Pons (tissue), 1 donor: ENCODE data around the gene SPEM2.
"Not testable (repeated sequence)": the region's sequence is repeated elsewhere in the genome, so short reads cannot be mapped to it uniquely, and the experiment has no call there.

Experiments used
- DNase-seq: peaks from one replicate; pipeline ENCODE4 v3.0.0-alpha.2; 2016; ENCODE audit warnings: low spot score

The SPEM2 gene

DNA sequence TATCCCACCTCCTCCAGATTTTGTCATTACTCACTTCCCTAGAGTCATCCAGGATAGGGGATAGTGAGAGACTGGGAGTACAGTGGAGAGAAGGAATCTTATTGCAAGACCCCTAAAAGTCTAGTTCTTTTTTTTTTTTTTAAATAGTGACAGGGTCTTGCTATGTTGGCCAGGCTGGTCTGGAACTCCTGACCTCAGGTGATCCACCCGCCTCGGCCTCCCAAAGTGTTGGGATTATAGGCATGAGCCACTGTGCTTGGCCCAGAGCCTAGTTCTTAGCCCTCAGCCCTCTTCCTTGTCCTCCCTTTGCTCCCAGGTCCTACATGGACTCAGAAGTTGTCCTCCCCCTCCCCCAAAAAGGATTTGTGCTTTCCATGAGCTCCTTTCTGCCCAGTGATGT lies 16.7 kb downstream of the SPEM2 start:
- DNase-seq = no peak

DNA sequence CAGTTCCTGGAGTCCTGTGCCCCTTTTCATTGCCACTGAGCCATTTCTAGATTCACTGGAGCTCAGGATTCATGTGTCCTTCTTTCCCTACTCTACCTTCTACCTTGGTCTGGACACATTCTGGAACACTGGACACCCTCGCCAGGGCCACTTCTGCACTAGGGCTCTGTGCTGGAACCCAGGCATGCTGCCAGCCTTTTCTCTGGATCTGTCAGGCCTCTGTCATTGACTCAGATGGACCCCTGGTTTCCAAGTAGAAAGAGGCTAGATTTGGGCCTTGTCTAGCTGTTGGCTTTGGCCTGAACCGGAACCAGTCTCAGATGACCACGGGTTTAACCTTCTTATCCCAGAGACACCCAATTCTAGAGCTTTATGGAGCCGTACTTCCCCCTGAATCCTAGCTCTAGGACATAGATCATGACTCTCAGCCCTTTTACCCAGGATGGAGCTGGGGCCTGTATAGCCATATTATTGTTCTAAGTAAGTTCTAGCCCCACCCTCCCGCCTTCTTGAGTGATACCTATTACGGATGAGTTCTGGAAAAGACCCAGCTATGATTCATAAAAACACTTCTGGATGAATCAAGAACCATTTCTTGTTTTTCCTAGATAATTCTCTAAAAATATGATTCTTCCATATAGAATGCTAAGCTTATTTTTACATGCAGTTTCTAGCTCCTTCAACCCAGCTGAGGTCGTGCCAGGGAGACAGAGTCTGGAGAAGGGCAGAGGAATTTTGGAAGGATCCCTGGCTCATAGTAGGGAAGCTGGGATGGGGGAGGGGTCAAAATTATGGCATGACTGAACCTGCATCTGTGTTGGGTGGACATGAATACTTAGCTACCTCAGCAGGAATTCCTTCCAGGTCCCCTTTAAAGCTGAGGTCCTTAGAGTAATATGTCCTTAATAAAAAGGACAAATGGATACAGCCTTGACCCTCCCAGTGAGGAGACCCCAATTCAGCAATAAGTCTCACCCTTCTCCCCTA lies 18.4 kb downstream of the SPEM2 start:
- DNase-seq = no peak

DNA sequence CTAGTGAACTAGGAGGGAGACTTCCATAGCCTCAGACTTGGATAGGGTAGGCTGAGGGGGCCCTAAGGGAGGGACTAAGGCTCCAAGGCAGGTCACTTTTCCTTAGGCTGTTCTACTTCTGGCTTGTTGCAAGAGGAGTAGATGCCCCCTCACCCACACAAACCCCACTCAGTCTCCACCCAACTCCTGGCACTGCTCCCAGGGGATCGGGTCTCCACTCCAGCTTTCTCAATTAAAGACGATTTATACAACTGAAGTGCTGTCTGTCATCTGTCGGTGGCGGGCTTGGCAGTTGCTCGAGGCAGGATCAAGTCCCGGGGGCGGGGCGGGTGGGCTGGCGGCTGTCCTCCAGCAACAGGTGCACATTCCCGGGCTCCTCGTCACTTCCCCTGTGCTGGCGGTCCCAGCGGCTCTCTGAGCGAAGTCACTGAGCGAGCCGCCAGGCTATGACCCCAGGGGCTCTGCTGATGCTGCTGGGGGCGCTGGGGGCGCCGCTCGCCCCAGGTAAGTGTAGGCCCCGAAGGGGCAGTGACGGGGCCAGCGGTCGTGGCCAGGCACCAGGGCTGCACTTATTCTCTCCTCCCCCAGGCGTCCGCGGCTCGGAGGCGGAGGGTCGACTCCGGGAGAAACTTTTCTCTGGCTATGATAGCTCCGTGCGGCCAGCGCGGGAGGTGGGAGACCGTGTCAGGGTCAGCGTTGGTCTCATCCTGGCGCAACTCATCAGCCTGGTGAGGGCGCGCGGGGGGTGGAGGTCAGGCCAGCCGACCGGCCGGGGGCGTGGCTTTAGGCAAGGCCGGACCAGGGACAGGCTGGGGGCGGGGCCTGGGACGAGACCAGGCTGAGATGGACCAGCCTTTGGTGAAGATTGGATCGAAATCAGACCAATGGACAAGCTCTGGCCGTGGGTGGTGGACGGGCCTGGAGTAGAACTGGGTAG lies 19.5 kb downstream of the SPEM2 start, which contains the start of gene CHRNB1:
CHRNB1 (plus strand) TSS at position 380 of the 937 bp plus-strand sequence; CDS start at position 447, 67 bp downstream.
- peak; percentile 66 for DNase-seq

DNA sequence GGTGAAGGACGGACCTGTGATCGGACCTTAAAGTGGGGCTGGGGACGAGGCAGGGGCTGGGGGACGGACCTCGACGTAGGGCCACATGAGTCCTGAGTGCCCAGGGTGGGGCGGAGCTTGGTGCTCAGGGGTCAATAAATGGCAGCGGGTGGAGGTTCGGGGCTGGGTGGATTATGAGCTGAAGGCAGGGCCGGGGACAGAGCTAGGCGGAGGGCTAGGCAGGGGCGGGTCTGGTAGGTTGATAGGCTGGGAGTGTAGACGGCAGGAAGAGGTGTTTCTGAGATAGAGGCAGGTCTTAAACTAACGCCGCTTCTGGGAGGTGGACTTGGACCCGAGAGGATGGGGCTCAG lies 20.2 kb downstream of the SPEM2 start:
- no peak for DNase-seq

DNA sequence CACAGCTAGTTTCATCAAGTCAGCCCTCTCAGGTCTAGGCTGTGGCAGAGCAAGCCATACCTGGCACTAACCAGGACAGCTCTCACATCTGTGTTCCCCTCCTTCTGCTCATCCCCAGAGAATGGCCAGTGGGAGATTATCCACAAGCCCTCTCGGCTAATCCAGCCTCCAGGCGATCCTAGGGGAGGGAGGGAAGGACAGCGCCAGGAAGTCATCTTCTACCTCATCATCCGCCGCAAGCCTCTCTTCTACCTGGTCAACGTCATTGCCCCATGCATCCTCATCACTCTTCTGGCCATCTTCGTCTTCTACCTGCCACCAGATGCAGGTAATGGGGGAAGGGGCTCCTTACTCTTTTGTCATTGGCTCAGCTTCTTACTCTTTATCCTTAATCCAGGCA lies 23.0 kb downstream of the SPEM2 start:
- DNase-seq = no peak

DNA sequence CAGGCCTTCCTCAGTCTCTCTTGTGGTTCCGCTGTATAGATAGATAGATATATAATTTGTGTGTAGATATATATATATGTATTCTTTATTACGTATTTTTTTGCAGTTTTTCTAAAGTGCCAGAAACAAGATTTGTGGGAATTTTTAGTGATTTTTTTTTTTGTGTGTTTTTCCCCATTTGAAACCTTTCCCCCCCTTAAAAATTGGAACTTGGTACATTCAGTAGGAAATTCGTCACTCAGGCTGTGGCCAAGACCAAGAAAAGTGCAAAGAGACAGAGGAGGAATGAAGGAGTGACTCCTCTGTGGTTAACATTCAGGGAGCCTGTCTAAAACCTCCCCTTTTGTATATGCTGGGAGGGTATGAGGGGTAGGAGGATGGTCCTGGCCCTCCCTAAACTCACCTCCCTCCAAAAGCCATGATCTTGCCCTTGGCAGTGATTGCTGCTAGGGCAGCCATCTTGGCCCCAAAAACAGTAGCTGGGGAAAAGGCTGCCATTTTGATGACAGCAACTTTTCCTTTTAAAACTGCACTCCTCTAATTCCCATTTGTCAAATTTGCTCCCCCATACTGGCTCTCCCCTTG lies 34.6 kb downstream of the SPEM2 start:
- no peak for DNase-seq

DNA sequence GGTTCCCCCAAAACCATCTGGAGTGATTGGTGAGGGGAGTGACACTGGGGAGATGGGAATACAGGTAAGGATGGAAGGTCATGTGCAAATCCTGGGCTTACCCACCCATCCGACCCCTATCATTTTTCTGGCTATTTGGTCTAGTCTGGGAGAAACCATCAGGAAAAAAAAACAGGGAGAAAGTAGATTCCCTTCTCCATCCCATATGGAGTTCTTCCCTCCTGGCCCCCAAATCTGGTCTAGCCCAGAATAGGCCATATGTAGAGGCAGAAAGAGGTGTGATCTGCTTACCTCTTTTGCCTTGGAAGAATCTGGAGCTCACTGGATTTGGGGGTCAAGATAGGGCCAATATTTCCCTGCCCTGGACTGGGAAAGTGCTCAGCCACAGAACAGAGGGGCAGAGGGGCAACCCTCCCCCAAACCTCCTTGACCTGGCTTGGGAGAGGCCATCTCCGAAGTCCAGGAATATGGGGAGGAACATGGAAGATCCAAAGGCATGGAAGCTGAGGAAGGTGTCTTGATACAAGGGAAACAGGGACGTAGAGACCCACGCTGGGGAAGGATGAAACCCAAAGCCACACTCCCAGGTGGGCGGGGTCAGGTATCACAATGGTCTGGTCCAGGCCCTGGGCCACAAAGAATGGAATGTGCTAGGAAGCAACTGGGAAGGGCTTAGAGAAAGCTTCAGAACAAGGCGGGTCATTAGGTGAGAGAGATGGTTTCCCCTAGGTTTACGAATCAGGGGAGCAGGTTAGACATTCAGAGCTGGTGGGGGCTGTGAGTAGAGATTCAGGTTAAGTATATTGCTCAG lies 35.6 kb downstream of the SPEM2 start:
- DNase-seq = no peak

DNA sequence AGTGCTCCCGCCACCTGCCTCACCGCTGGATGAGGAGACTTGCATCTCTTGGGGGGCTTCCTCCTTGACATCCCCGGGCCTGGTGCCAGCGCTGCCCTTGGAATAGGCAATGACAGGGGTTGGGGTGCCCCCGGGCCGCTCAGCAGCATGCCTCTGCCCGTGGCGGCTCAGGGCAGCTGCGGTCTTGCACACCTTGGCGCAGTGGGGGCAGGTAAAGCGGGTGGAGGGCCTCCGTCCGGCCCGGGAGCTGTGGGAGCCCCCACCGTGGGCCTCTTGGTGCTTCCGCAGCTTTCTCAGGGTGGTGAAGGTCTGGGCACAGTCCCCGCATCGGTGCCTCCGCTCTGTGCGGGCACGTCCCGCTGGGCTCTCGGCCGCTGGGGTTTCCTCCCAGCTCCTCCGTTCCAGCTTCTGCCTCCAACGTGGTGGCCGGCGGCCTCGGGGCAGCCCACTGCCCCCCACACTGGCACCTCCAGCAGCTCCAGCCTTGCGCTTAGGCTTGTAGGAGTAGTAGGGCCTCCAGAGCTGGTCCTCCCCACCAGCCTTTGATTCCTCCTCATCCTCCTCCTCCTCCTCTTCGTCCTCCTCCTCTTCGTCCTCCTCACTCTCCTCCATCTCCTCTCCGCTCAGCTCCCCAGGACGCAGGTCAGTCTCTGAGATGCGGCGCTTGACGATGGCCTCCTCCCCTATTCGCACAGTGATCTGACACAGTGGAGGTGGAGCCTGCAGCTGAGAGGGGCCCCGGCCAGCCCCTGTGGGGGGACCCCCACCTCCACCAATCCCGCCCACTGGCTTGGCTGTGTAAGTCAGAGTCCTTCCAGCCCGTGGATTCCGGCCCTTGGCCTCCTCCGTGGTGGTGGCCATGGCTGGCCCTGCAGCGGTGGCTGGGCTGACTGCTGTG lies 37.3 kb downstream of the SPEM2 start:
- no peak for DNase-seq

DNA sequence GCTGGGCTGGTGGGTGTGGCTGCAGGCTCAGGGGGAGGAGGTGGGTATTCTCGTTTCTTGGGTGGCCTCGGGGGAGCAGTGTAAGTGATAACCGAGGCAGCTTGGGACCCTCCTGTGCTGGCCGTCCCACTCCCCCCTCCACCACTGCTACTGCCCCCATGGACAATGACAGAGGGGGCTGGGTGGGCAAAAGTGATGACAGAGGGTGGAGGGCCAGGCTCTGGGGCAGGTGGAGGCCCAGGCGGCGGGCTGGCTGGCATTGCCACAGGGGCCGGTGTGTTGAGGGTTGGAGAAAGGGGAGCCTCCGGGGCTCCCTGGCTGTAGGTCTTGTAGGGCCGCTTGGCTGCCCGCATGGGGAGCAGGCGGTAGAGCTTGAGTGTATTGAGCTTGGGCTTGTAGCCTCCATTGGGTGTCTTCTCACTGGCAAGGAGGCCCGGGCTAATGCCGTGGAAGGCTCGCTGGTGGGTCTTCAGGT lies 38.0 kb downstream of the SPEM2 start:
- DNase-seq = no peak

DNA sequence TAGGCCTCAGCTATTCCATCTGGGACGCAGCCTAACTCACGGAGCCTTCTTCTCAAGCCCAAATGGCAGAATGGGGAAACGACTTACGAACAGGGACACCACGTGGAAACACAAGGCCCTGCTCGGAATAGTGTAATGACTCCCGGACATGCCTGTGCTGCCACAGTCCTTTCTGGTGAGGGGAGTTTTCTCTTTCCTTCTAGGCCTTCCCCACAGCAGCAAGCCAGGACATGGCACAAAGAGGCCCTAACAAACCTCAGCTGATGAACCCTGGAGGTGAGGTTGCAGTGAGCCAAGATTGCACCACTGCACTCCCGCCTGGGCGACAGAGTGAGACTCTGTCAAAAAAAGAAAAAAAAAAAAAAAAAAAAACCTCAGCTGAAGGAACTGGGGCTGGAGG lies 38.7 kb downstream of the SPEM2 start:
- DNase-seq = no peak

DNA sequence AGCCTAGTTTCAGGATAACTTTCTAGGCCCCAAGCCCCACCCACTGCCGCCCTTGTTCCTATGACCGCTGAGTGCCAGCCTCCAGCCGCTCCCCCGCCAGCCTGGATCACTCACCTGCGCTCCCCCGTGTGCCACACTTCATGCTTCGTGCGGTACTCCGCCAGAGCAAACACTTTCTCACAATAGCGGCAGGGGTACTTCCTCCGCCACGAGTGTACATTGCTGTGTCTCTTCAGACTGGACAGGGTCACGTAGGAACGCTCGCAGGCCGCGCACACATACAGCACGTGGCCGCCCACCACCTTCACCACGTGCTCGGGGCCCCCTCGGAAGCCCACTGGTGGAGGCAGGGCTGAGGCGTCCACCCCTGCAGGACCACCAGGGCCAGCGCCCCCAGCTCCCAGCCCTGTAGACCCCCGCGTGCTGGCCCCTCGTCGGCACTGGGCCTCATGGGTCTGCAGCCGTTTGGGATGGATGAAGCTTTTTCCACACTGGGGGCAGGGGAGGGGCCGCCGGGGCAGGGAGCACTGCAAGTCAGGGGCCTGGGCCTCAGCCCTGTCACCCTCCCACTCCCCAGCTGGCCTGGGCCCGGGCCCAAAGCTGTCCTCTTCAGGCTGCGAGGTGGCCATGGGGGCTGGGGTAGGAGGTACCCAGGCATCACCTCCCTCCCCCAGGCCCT lies 40.3 kb downstream of the SPEM2 start:
- no peak for DNase-seq

DNA sequence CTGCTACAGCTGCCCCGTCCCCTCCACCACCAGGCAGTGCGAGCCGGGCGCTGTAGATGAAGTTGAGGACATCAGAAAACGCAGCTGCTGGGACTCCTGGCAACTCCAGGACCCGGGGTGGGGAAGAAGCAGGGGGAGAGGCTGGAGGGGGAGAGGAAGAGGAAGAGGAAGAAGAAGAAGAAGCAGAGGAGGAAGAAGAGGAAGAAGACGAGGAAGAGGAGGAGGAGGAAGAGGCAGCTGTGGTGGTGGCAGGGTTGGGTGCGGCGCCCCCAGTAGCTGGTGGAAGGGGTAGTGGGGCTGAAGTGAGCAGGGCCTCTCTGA lies 40.9 kb downstream of the SPEM2 start:
- no peak for DNase-seq

DNA sequence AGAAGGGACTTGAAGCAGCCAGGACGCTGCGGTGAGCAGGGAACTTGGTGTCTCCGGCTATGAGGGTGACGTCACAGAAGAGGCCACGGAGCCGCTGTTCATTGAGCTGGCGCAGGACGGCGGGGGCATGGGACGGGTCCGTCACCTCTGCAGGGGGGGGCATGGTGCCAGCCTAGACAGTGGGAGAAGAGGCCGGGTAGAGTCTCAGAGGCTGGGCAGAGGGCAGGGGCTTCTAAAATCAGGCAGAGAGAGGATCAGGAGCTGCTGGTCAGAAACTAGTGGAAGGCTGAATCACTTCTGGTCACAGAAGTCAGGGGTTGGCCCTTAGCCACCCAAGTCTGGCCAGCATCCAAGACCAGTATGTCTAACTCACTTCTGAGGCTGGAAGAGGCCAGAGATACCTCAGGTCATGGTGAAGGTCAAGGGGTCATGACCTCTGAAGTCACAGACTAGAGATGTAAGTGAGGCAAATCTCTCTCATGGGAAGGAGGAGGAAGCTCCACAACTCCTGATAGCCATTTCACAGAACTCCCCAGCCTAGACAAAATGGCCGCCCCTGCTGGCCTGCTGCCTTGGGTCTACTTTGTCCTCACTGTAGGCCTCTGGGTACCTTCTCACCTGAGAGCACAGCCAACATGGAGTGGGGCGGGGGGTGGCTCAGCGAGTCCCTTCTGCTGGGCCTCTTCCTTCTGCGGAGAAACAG lies 41.4 kb downstream of the SPEM2 start:
- DNase-seq = no peak

DNA sequence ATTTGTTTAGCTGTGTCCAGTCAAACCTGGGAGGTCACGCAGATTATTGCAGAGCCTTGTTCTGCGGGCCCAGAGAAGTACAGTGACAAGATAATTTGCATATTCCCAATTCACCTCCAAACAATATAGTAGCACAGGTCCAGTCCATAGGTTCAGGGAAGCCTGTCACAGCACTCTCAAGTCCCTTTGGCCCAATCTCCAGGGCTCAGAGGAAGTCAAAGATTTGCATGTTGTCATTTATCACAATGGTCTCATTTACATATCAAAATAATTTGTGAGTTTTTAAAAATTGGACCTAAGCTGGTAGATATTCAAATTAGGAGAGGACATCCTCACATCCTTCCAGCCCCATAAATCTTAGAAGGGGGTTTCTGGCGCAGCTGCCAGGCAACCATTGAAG lies 42.1 kb downstream of the SPEM2 start:
- DNase-seq = no peak

DNA sequence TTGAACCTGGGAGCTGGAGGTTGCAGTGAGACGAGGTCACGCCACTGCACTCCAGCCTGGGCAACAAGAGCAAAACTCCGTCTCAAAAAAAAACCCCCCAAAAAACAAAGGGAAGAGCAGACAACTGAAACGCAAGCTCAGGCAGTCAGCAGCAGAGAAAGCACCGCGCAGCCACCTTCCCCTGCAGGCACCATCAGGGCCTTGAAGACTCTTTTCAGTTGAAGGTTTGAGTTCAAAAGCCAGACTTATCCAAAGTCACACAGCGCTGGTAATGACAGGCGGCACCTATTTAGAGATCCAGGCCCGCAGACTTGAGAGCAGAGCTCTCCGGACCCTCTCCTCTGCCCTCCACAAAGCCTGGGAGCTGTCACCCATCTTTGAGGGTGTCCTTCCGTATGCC lies 42.9 kb downstream of the SPEM2 start:
- DNase-seq = no peak

DNA sequence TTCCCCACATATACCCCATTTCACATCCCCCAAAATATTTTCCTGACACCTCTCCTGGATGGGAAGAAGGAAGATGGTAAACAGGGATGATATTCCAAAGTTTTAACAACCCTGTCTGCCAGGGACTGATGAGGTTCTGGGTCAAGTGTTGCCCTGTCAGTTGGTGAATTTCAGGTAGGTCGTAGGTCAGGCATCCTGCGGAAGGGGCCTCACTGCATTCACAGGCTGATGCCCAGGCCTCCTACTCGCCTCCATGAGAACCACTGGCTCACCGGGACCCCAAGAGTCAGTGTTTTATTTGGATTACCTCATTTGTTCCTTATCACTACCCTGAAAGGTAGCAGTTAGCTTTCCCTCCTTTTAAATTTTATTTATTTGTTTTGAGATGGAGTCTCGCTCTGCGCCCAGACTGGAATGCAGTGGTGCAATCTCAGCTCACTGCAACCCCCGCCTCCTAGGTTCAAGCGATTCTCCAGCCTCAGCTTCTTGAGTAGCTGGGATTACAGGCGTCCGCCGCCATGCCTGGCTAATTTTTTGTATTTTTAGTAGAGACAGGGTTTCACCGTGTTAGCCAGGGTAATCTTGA lies 43.5 kb downstream of the SPEM2 start:
- DNase-seq = no peak

DNA sequence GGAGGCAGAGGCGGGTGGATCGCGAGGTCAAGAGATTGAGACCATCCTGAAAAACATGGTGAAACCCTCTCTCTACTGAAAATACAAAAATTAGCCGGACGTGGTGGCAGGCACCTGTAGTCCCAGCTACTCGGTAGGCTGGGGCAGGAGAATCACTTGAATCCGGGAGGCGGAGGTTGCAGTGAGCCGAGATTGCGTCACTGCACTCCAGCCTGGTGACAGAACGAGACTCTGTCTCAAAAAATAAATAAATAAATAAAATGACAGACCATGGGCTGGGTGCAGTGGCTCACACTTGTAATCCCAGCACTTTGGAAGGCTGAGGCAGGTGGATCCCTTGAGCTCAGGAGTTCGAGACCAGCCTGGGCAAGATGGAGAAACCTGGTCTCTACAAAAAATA lies 44.4 kb downstream of the SPEM2 start:
- not testable (repeated sequence) for DNase-seq

DNA sequence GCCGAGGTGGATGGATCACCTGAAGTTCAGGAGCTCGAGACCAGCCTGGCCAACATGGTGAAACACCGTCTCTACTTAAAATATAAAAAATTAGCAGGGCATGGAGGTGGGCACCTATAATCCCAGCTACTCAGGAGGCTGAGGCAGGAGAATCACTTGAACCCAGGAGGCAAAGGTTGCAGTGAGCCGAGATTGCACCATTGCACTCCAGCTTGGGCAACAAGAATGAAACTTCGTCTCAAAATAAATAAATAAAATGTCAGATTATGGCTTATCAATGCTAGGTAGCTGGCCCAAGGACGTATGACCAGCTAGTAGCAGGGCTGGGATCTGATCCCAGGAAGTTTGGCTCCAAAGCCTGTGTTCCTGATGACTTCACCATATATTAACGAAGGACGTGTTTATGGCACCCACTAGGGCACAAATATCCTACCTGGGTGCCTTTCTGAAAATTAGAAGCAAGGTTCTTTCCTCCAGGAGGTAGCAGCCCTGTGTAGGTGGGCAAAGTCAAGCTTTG lies 45.1 kb downstream of the SPEM2 start:
- DNase-seq = not testable (repeated sequence)

DNA sequence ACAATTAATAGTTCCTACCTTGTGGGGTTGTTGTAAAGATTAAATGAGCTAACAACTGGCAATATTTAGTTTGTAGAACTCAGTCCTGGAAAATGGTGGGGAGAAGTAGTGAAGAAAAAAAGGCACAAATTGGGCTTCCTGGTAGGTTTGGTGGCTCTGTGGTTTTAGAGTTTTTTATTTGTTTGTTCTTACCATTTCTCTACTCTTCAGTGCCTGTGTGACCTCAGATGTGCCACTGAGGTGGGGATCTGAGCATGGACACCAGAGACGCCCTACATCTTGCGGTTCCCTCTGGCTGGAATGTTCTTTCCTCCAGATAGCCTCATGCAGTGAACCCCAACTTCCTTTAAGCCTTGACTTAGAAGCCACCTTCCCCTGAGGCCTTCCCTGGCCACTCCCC lies 46.3 kb downstream of the SPEM2 start:
- DNase-seq = no peak
